Skeletal muscle satellite cell (primary cell): ENCODE results near the gene GFOD2.

Experiments used
- H3K27me3 ChIP-seq: 2 replicates; pipeline ENCODE4 v1.7.0; 2013; ENCODE audit warnings: low read length; ENCODE audit not compliant: control insufficient read depth, insufficient read depth
- H3K36me3 ChIP-seq: 2 replicates; pipeline ENCODE4 v1.7.0; 2013; ENCODE audit warnings: mild to moderate bottlenecking, control low read depth, low read length; ENCODE audit not compliant: insufficient read depth
- H3K4me1 ChIP-seq: 2 replicates; pipeline ENCODE4 v1.7.0; 2013; ENCODE audit warnings: low read length; ENCODE audit not compliant: control insufficient read depth, insufficient read depth
- H3K4me2 ChIP-seq: 2 replicates; pipeline ENCODE4 v1.7.0; 2013; ENCODE audit warnings: mild to moderate bottlenecking, low read length
- H3K4me3 ChIP-seq: 2 replicates; pipeline ENCODE4 v1.7.0; 2013; ENCODE audit warnings: low read length
- H3K9ac ChIP-seq: 2 replicates; pipeline ENCODE4 v1.7.0; 2013; ENCODE audit warnings: mild to moderate bottlenecking, low read depth, low read length, moderate library complexity
- H3K9me3 ChIP-seq: replicated peaks from 2 replicates; pipeline ENCODE4 v1.7.0; 2013; ENCODE audit warnings: mild to moderate bottlenecking, control low read depth, low read length

GFOD2 gene

DNA sequence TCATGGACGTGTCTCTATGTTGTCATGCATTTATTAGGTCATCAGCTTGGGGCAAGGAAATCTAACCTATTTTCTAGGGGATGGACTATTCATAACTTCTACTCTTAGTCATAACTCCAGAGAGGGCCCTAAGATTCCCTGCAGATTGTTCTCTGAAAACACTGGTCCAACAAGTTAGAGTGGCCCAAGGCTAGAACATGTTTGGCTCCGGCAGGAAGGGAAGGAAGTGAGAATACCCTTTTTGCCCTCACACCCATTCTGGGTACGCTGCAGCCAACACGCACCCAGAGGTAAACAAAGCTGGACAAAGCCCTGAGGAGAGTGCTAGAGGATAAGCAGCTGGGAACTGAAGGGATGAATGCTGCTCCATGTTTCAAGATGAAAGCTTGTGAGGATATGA is 42.6 kb downstream of the GFOD2 start:
- Histone ChIP-seq H3K4me3 (no peak overlapping the region), H3K9me3 (no peaks in the 10 kb centered on the region), H3K4me2 (no peak overlapping the region), H3K9ac (no peak overlapping the region), H3K27me3 (no peaks in the 10 kb centered on the region), H3K4me1 (peaks cover 15% of the 10 kb centered on the region), H3K36me3 (peaks cover 6% of the 10 kb centered on the region)

DNA sequence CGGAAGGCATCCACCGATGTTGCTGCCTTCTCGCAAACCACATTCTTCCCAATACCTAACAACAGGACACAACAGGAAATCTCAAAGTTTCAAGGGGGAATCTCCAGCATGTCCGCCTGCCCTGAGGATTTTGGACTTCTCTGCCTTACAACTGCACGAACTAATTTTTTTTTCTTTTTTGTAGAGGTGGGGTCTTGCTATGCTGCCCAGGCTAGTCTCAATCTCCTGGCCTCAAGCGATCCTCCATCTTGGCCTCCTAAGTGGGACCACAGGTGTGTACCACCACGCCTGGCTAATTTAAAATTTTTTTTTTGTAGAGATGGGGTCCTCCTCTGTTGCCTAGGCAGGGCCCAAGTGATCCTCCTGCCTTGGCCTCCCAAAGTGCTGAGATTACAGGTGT is 43.1 kb downstream of the GFOD2 start:
- H3K4me3 ChIP-seq = no peak overlapping the region
- H3K4me1 ChIP-seq = peaks cover 15% of the 10 kb centered on the region
- no peak overlapping the region for H3K4me2 ChIP-seq
- no peak overlapping the region for H3K9ac ChIP-seq
- H3K27me3 ChIP-seq = no peaks in the 10 kb centered on the region
- no peaks in the 10 kb centered on the region for H3K9me3 ChIP-seq
- peaks cover 6% of the 10 kb centered on the region for H3K36me3 ChIP-seq

DNA sequence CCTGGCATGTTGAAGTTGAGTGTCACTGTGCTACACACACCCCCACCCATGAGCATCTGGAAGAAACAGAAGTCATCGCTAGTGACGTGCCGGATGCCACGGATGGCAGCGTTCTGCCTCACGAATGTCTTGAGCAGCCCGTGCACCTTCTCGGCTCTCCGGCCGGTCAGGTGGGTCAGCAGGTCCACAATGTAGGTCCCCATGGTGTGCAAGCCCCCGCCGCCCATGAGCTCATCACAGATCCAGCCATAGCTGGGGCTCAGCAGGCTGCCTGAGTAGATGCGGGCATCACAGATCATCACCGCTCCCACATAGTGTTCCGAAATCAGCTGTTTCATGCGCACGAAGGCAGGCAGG is 43.6 kb downstream of the GFOD2 start:
- Histone ChIP-seq H3K27me3 (no peaks in the 10 kb centered on the region), H3K9ac (no peak overlapping the region), H3K4me3 (no peak overlapping the region), H3K4me1 (peaks cover 15% of the 10 kb centered on the region), H3K36me3 (peaks cover 6% of the 10 kb centered on the region), H3K9me3 (no peaks in the 10 kb centered on the region), H3K4me2 (no peak overlapping the region)

DNA sequence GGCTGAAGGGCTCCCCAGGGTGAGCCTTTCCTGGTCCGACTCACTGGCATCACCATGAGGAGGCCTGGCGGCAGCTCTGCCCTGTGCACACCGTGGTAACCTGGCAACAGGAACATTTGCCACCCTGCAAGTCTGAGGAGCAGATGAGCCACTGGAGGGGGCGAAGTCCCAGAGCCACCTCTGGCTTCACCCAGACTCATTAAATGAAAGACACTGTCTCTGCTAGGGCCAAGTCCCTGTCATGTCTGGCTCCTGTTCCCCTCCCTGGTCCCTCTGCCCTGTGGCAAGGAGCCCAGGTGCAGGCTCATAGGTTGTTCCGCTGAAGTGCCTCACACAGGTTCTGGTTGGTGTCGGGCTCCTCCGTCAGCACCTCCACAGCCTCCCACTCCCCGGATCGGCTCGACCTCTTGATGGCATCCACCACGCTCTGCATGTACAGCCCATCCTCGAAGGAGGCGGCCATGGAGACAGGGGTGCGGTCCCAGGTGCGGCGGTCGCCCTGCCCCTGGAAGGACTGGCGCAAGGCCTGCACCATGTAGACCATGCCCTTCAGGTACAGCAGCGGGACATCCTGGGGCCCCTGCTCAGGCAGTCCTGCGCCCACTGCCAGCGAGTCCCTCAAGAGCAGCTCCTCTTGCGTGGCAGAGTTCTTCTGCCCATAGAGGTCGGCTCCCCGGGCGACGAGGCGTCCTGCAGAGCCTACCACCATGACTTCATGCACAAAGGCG is 44.1 kb downstream of the GFOD2 start:
- peaks cover 6% of the 10 kb centered on the region for H3K36me3 ChIP-seq
- H3K9me3 ChIP-seq = no peaks in the 10 kb centered on the region
- no peak overlapping the region for H3K4me2 ChIP-seq
- peaks cover 15% of the 10 kb centered on the region for H3K4me1 ChIP-seq
- H3K9ac ChIP-seq = no peak overlapping the region
- no peaks in the 10 kb centered on the region for H3K27me3 ChIP-seq
- no peak overlapping the region for H3K4me3 ChIP-seq

DNA sequence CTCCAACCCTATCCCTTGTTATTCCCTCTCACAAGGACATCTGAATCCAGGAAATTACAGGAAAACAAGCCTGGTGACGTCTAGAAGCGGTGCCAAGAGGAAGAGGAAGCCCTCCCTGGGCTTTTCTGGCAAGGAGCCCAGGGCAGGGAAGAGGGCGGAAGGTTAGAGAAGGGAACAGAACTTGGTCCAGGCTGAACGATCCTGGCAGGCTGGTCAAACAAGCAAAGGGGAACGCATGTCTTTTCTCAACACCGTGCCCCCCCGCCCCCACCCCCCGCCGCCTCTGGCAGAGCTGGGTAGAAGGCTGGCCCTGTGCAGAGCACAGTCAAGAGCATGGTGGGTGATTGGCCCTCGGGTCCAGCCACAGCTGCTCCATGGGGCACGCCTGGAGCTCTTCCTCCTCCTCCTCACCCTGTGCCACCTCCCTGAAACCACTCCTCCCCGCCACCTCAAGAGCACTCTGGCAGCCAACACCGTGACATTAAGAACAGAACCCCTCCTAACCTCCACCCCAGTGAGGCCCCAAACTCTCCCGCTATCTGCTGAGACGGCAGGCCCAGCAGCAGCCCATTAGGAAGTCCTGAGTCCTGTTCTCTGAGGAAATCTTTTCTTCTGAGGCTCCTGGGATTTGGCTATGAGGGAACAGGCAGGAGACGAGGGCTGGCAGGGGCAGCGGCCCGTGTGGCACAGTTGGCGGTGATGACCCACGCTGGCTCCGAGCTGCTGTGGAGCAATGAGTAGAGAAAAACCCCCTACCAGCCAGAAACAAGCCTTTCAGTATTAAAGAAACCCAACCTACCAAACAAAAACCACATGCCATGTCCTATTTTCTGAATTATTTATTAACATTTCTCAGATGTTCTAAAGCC is 45.2 kb downstream of the GFOD2 start:
- no peak overlapping the region for H3K4me3 ChIP-seq
- H3K4me1 ChIP-seq = peaks cover 15% of the 10 kb centered on the region
- peak overlapping the region; percentile 25 for H3K9ac ChIP-seq
- peaks cover 6% of the 10 kb centered on the region for H3K36me3 ChIP-seq
- no peaks in the 10 kb centered on the region for H3K27me3 ChIP-seq
- no peak overlapping the region for H3K4me2 ChIP-seq
- no peaks in the 10 kb centered on the region for H3K9me3 ChIP-seq

DNA sequence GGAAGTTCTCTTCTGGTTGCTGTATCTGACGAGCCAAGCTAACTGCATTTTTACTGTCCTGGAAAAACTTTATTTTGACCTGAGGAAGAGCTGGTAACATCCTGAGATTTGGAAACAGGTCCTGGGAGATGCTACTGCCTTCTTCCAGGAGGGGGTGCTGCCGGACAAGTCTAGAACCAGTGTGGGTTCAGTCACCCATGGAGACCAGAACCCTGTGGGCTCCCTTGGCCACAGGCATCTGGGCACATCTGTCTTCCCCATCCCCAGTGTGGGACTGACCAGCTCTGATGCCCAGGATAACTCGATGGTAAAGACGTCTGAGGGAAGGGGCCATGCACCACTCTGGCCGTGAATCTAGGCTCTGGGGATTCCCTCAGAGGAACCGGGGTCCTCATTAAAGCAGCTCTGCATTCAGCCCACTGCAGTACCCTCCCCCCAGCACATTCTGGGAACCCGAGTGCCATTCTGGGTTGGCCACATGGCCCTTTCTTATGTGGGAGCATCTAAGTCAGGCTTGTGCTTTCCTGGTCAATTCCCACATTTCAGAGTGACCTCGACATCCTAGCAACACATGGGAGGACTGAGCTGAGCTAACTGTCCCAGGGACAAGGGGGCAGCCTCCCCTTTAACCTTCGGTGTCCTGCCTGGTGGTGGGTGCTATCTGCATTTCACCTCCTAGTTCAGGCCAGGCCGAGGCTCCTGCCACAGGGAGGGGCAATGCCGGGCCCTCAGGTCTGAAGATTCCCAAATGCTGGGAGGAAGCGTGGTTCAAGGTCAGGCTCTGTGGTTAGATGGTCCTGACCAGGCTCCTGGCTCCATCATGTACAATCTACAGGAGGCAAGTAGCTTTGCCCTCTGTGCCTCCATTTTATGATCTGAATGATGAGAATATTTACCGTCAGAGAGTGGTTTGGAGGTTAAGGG is 46.1 kb downstream of the GFOD2 start:
- H3K36me3 ChIP-seq = peaks cover 6% of the 10 kb centered on the region
- H3K9me3 ChIP-seq = no peaks in the 10 kb centered on the region
- no peak overlapping the region for H3K4me3 ChIP-seq
- H3K4me2 ChIP-seq = no peak overlapping the region
- H3K4me1 ChIP-seq = peaks cover 15% of the 10 kb centered on the region
- H3K27me3 ChIP-seq = no peaks in the 10 kb centered on the region
- H3K9ac ChIP-seq = peak overlapping the region; percentile 25

DNA sequence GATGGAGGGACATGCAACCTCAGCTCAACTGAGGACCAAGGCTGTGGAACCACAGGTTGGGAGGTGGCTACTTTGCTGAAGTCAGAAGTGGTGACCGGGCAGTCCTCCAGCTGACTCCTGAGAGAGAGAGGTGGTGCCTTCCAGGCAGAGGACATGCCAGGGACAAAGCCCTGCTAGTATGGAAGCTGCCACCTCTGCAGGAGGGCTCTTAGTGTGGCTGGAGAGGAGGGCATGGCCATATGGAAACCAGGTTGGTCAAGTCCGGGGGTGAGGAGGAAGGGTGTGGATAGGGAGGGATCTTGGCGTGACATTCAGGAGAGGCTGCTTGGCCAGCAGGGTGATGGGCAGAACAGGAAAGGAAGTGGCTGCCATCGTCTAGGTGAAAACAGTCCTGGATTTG is 46.8 kb downstream of the GFOD2 start:
- H3K4me1 ChIP-seq = peaks cover 20% of the 10 kb centered on the region

DNA sequence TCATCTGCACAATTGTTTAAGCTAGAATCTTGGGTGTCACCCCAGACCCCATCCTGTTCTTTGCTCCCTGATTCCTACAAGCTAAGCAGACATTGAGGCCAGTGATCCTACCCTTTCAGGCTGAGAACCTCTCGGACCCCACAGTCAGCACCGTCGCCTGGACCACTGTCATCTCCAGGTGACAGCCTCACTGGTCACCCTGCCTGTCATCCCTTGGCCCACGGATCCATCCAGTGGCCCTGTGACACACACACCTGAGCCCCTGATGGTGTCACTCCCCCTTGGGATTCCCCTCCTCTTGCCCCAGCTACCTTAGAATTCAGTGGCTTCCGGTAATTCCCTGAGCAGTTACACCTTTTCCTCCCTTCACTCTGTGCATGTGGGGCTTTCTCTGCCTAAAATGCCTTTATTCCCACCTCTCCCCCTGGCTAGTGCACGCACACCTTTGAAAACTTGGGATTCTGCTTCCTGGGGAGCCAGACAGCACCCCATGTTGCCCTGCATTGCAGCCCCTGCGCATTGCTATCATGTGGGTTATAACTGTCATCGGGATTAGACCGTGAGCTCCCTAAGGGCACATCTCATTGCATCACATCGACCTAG is 49.5 kb downstream of the GFOD2 start:
- Histone ChIP-seq H3K4me2 (no peak overlapping the region), H3K27me3 (no peaks in the 10 kb centered on the region), H3K9me3 (no peaks in the 10 kb centered on the region), H3K9ac (no peak overlapping the region), H3K4me1 (peaks cover 34% of the 10 kb centered on the region), H3K36me3 (no peaks in the 10 kb centered on the region), H3K4me3 (no peak overlapping the region)

More for the DNA sequence above, 46.8 kb downstream of the GFOD2 start:
- no peak overlapping the region for H3K4me2 ChIP-seq
- H3K4me3 ChIP-seq = no peak overlapping the region
- no peak overlapping the region for H3K9ac ChIP-seq
- peaks cover 6% of the 10 kb centered on the region for H3K36me3 ChIP-seq
- no peaks in the 10 kb centered on the region for H3K9me3 ChIP-seq
- no peaks in the 10 kb centered on the region for H3K27me3 ChIP-seq

DNA sequence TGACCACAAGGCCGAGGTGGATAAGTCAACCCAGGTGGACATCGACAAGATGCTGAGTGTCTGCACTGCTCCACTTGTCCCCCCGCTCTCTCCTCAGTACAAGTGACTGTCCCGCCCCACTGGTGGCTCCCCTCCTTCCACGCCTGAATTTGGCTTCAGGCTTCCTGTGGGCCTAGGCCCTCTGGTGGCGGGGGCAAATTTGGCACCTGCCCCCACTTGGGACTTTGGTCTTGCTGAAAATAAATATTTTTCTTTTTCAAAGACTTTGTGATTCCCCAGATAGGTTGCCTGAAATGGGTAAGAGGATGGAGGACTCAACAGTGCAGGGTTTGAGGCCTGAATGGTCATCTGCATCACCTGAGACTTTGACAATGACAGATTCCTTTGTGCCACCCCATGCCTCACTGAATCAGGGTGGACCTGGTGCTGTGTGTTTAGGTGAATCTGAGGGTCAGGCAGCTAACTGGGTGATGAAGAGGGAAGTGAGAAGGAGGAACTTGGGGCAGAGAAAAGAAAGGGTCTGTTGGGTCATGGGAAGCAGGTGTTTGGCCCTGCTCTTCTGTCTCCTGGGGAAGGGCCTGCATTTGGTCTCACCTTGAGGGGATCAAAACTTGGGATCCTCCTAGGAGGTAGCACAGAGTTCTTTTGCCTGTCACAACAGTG is 50.5 kb downstream of the GFOD2 start:
- H3K4me3 ChIP-seq = no peak overlapping the region
- H3K4me2 ChIP-seq = no peak overlapping the region
- H3K9ac ChIP-seq = no peak overlapping the region
- H3K4me1 ChIP-seq = peaks cover 28% of the 10 kb centered on the region
- no peaks in the 10 kb centered on the region for H3K27me3 ChIP-seq
- no peaks in the 10 kb centered on the region for H3K9me3 ChIP-seq
- no peaks in the 10 kb centered on the region for H3K36me3 ChIP-seq

DNA sequence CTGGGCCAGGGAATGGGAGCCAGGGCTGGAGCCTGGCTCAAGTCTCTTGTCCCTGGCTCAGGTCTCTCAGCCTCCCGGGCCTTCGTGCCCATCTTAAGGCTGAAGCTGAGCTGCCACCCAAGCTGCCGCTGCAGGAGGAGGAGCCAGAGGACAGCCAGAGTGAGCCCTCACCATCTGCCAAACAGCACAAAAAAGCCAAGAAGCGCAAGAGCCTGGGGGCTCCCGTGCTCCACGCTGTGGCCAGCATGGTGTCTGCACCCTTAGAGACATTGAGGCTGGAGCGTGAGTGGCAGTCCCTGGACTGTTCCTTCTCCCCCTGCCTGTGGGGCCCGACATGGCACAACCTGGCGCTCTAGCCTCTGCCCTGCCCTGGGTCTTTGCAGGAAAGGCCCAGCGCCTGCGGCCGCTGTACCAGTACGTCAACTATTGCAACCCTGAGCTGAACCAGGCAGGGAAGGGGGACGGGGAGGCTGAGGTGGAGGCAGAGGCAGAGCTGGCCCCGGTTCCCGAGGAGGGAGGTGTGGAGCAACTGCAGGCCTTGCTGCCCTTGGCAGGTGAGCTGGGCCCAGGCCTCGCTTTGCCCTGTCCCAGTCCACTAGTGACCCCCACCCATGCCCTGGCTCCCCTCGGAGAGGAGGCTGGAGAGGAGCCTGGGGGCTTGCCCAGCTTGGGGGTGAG is 51.2 kb downstream of the GFOD2 start:
- no peaks in the 10 kb centered on the region for H3K36me3 ChIP-seq
- peak overlapping the region; percentile 42 for H3K4me3 ChIP-seq
- peak overlapping the region; percentile 84 for H3K9ac ChIP-seq
- H3K27me3 ChIP-seq = no peaks in the 10 kb centered on the region
- H3K9me3 ChIP-seq = no peaks in the 10 kb centered on the region
- H3K4me1 ChIP-seq = peaks cover 22% of the 10 kb centered on the region
- H3K4me2 ChIP-seq = peak overlapping the region; percentile 95
